Colonic mucosa (tissue), 4 donors: Measurements from ENCODE around the gene ACTMAP. TPM values are rescaled to one million over a fixed set of nuclear protein-coding genes. Genes with fewer than 3 reads are reported as not detected.

Experiments
- DNase-seq: peaks from one replicate; pipeline ENCODE4 v3.0.0-alpha.2; 2020
- H3K27ac ChIP-seq: fragments of 200-600 bp; one replicate; pipeline ENCODE4 v1.8.0; 2021
- H3K27me3 ChIP-seq: fragments of 200-600 bp; one replicate; pipeline ENCODE4 v1.8.0; 2021
- H3K36me3 ChIP-seq: fragments of 200-600 bp; one replicate; pipeline ENCODE4 v1.8.0; 2021
- H3K4me1 ChIP-seq: fragments of 200-600 bp; one replicate; pipeline ENCODE4 v1.8.0; 2021; ENCODE audit warnings: mild to moderate bottlenecking
- H3K4me3 ChIP-seq: fragments of 200-600 bp; one replicate; pipeline ENCODE4 v1.8.0; 2021
- H3K9ac ChIP-seq, 2 donors: one replicate each; pipeline ENCODE4 v1.7.0; 2013; ENCODE audit warnings: control low read depth in 2 of 2, low read depth in 2 of 2, low read length in 2 of 2
- H3K9me3 ChIP-seq: fragments of 200-600 bp; one replicate; pipeline ENCODE4 v1.8.0; 2021
- CTCF ChIP-seq: fragments of 200-600 bp; IDR thresholded peaks from one replicate; pipeline ENCODE4 v1.8.0; 2022; ENCODE audit warnings: antibody characterized with exemption, mild to moderate bottlenecking
- intact Hi-C: fragments of 100-400 bp; cut with DNase I; formaldehyde crosslinking; loops from one replicate; pipeline ENCODE4 v1.14.1; 2022
- total RNA-seq, 2 donors: library from RNA; stranded (reverse); fragmentation: NEBNext Ultra II Directional in 1 of 2; extraction: Animal tissue kit (Norgen Biotek cat#: 25700) in 1 of 2; gene quantifications; one replicate each; pipeline ENCODE4 v1.2.1, GENCODE V29; 2021
- donor health status: healthy.
- donor health status: DM: no; HTN: no; CAD: no.
- donor health status: DM: no; HTN: no; CAD: no.

The ACTMAP gene
- total RNA-seq, 2 donors from 2014 or later, result 11.1 to 18.7 TPM

- DNase-seq, result no peak
- H3K4me1 ChIP-seq, result no peaks in the 10 kb centered on the region
- intact Hi-C loops, result no loop called here
- no peak for TF ChIP-seq CTCF
- no peaks in the 10 kb centered on the region for H3K9me3 ChIP-seq
- H3K9ac ChIP-seq, result no peak overlapping the region
- H3K36me3 ChIP-seq, result no peaks in the 10 kb centered on the region
- no peak overlapping the region for H3K4me3 ChIP-seq
- H3K27ac ChIP-seq, result no peak overlapping the region
- H3K27me3 ChIP-seq, result no peaks in the 10 kb centered on the region
Observed at GRCh38 chr19:40783711-40784110, 33.4 kb upstream of the ACTMAP start.

GRCh38 chr19:40781140-40781539 is 30.9 kb upstream of the ACTMAP start:
- Histone ChIP-seq H3K27me3 (no peaks in the 10 kb centered on the region), H3K9ac (no peak overlapping the region), H3K4me1 (peaks cover 3% of the 10 kb centered on the region), H3K4me3 (no peak overlapping the region), H3K9me3 (no peaks in the 10 kb centered on the region), H3K36me3 (no peaks in the 10 kb centered on the region), H3K27ac (no peak overlapping the region)
- intact Hi-C loops, result no loop called here
- TF ChIP-seq CTCF, result no peak
- DNase-seq, result no peak

GRCh38 chr19:40780582-40780981 is 30.3 kb upstream of the ACTMAP start:
- no peak for TF ChIP-seq CTCF
- no peak overlapping the region for H3K27ac ChIP-seq

GRCh38 chr19:40778706-40779284 is 28.5 kb upstream of the ACTMAP start:
- Histone ChIP-seq H3K36me3 (no peaks in the 10 kb centered on the region), H3K27ac (peak overlapping the region; percentile 98), H3K9me3 (no peaks in the 10 kb centered on the region), H3K4me1 (peaks cover 3% of the 10 kb centered on the region), H3K4me3 (peak overlapping the region; percentile 65), H3K27me3 (no peaks in the 10 kb centered on the region), H3K9ac (peak overlapping the region; percentile 25 to 99)
- DNase-seq, result no peak
- no peak for TF ChIP-seq CTCF
- intact Hi-C loops, result no loop called here

More at GRCh38 chr19:40780582-40780981, 30.3 kb upstream of the ACTMAP start:
- Histone ChIP-seq H3K27me3 (no peaks in the 10 kb centered on the region), H3K9ac (no peak overlapping the region), H3K4me1 (peaks cover 3% of the 10 kb centered on the region), H3K4me3 (no peak overlapping the region), H3K9me3 (no peaks in the 10 kb centered on the region), H3K36me3 (no peaks in the 10 kb centered on the region)
- intact Hi-C loops, result no loop called here
- DNase-seq, result no peak

GRCh38 chr19:40777937-40778705 is 27.8 kb upstream of the ACTMAP start, which contains the start of gene RAB4B:
Gene RAB4B (plus strand): TSS chr19:40778247. CDS start chr19:40778376, 129 bp downstream.
- no peak for TF ChIP-seq CTCF
- intact Hi-C loops, result no loop called here
- Histone ChIP-seq H3K9me3 (no peaks in the 10 kb centered on the region), H3K27ac (peak within 1 kb of the TSS; percentile 98), H3K27me3 (no peaks in the 10 kb centered on the region), H3K4me1 (peaks cover 3% of the 10 kb centered on the region), H3K9ac (peak within 1 kb of the TSS; percentile 70 to 99), H3K4me3 (peak within 1 kb of the TSS; percentile 65), H3K36me3 (no peaks in the 10 kb centered on the region)
- DNase-seq, result peak; percentile 100
